ENCODE data around the gene PANK4. TPM values are rescaled to one million over a fixed set of nuclear protein-coding genes. Genes with fewer than 3 reads are reported as not detected.
"Not testable (repeated sequence)": the region's sequence is repeated elsewhere in the genome, so short reads cannot be mapped to it uniquely, and the experiment has no call there.

Gene PANK4
- total RNA-seq (2014; rRNA removed; shearing (Covaris generic)), result 32.9 and 45.4 TPM in 2 replicates

GRCh38 chr1:2525920-2526823 lies at the start of gene PANK4:
PANK4 (minus strand) TSS chr1:2526596; CDS start chr1:2526587, 9 bp downstream.
- in situ Hi-C loops (cut with HindIII; ENCODE audit: low sequenced_read_pairs), result no loop called here
- peak; percentile 92 for DNase-seq (ENCODE audit: low spot score)

DNA sequence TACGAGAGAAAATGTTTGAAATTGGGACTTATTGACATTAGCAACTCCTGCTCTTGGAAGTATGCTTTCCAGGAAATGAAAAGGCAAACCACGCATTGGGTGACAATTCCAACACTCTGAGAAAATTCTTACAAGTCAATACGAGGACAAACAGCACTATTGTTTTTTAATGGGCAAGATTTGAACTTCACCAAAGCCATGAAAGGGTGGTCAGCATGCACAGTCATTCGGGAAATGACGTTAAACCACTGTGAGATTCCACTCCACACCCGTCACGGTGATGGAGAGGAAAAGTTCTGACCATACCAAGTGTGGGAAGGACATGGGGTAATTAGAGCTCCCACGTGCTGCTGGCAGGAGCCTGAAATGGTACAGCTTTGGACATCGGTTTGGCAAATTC lies 48.0 kb upstream of the PANK4 start:
- in situ Hi-C loops (cut with HindIII; ENCODE audit: low sequenced_read_pairs), result no loop called here

GRCh38 chr1:2573250-2573920 lies 47.0 kb upstream of the PANK4 start:
- DNase-seq (ENCODE audit: low spot score), result no peak
- in situ Hi-C loops (cut with HindIII; ENCODE audit: low sequenced_read_pairs), result no loop called here

More for the DNA sequence above, 48.0 kb upstream of the PANK4 start:
- DNase-seq (ENCODE audit: low spot score), result no peak

GRCh38 chr1:2571348-2571747 lies 45.0 kb upstream of the PANK4 start:
- in situ Hi-C loops (cut with HindIII; ENCODE audit: low sequenced_read_pairs), result no loop called here
- no peak for DNase-seq (ENCODE audit: low spot score)

- DNase-seq (ENCODE audit: low spot score), result peak; percentile 39
- in situ Hi-C loops (cut with HindIII; ENCODE audit: low sequenced_read_pairs), result no loop called here
Observed at GRCh38 chr1:2570332-2570731, 43.9 kb upstream of the PANK4 start.

GRCh38 chr1:2569703-2570102 lies 43.3 kb upstream of the PANK4 start:
- DNase-seq (ENCODE audit: low spot score); in situ Hi-C loops (cut with HindIII; ENCODE audit: low sequenced_read_pairs): not testable (repeated sequence)

GRCh38 chr1:2569060-2569459 lies 42.7 kb upstream of the PANK4 start:
- DNase-seq (ENCODE audit: low spot score), result no peak
- in situ Hi-C loops (cut with HindIII; ENCODE audit: low sequenced_read_pairs), result no loop called here

GRCh38 chr1:2568187-2568816 lies 41.9 kb upstream of the PANK4 start:
- DNase-seq (ENCODE audit: low spot score); in situ Hi-C loops (cut with HindIII; ENCODE audit: low sequenced_read_pairs): not testable (repeated sequence)

DNA sequence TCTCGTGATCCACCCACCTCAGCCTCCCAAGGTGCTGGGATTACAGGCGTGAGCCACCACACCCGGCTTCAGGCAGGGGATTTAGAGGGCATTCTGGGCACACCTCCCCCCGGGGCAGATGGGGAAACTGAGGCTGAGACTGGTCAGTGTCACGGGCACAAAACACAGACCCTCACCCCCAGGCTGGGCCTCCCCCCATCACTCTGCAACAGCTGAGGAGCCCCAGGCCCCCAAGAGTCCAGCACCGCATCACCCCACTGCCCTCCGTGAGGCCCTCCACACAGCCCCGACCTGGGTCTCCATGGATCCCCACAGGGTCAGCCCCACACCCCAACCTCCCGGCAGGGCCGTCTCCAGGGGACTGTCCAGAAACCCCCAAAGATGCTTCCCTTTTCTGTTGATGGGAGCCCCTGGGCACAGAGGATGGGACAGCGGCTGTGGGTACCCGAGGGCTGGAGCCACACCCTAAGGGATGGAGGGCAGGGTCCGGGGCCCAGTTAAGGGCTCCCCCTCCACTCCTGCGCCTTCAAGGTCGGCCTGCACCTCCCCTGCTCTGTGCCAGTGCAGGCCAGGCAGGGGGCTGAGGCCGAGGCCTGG lies 40.8 kb upstream of the PANK4 start:
- DNase-seq (ENCODE audit: low spot score), result no peak
- in situ Hi-C loops (cut with HindIII; ENCODE audit: low sequenced_read_pairs), result no loop called here

GRCh38 chr1:2566101-2567045 lies 40.0 kb upstream of the PANK4 start:
- in situ Hi-C loops (cut with HindIII; ENCODE audit: low sequenced_read_pairs), result no loop called here
- no peak for DNase-seq (ENCODE audit: low spot score)

DNA sequence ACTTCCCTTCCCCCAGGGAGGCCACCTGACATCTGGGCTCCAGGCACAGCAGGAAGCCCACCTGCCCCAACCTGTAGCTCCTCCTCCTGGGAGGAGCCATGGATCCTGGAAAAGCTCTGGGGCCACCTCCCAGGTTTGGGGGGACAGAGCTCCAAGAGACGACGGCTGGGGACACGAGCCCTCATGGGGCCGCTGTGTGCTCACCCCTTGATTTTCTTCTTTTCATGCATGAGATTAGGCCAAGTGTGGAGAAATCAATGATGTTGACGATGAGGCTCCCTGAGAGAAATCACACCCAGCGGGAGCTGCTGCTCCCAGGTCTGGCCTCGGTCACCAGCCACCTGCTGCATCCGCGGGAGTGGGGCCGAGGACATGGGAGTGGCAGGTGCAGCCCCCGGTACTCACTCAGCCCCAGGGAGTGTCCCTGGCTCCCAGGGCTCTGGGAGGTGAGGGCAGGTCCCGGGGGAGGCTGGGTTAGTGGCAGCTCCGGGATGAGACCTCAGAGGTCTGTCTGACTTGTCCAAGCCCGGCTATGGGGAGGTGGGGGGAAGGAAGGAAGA lies 38.5 kb upstream of the PANK4 start:
- DNase-seq (ENCODE audit: low spot score), result no peak
- in situ Hi-C loops (cut with HindIII; ENCODE audit: low sequenced_read_pairs), result no loop called here

- in situ Hi-C loops (cut with HindIII; ENCODE audit: low sequenced_read_pairs), result no loop called here
- no peak for DNase-seq (ENCODE audit: low spot score)
Observed at GRCh38 chr1:2564006-2564814, 37.8 kb upstream of the PANK4 start.

DNA sequence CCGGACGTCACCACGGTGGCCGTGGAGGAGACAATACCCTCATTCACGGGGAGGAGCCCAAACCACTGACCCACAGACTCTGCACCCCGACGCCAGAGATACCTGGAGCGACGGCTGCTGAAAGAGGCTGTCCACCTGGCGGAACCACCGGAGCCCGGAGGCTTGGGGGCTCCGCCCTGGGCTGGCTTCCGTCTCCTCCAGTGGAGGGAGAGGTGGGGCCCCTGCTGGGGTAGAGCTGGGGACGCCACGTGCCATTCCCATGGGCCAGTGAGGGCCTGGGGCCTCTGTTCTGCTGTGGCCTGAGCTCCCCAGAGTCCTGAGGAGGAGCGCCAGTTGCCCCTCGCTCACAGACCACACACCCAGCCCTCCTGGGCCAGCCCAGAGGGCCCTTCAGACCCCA lies 36.8 kb upstream of the PANK4 start:
- in situ Hi-C loops (cut with HindIII; ENCODE audit: low sequenced_read_pairs), result no loop called here
- no peak for DNase-seq (ENCODE audit: low spot score)

DNA sequence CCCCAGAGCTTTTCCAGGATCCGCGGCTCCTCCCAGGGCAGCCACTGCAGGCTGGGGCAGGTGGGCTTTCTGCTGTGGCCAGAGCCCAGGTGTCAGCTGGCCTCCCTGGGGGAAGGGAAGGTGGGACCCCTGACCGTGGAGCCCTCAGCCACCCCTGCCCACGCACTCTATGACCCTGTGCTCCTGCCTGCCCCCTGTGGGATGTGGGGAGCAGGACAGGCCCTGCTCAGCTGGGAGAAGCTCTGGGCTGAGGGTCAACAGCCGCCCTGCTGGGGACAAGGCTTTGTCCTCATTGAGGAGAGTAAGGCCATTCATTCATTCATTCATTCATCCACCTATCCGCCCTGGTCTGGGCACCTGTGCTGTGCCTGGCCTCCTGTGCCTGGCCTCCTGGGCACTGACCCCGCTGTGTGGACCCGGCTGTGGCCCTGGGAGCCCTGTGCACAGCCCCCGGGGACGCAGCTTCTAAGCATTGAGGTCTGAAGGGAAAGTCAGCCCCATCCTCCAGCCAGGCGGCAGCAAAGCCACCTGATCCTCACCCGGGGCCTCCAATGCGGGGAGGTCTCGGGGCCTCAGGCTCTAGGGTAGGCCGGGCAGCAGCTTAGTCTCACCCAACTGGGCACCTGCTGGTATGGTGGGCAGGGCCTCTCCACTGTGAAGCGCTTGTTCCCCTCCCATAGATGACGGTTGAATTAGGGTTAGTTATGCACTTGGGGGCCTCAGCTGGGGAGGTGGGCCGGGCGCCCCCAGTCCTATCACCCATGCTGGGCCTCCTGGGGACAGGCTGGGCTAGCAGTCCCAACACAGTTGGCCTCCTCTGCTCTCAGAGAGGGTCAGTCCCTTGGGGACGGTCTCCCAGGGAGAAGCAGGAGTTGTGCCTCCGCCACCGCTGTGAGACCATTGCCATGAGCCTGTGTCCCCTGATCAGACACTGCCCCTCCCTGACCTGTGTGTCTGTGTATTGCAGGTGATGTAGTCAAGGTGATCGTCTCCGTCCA lies 35.8 kb upstream of the PANK4 start:
- no peak for DNase-seq (ENCODE audit: low spot score)
- in situ Hi-C loops (cut with HindIII; ENCODE audit: low sequenced_read_pairs), result no loop called here

DNA sequence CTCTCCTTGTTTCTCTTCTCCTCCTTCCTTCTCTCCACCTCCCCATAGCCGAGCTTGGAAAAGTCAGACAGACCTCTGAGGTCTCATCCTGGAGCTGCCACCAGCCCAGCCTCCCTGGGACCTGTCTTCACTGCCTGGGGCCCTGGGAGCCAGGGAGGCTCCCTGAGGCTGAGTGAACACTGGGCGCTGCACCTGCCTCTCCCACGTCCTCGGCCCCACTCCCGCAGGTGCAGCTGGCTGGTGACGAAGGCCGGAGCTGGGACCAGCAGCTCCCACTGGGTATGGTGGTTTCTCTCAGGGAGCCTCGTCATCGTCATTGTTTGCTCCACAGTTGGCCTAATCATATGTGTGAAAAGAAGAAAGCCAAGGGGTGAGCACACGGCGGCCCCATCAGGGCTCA lies 35.0 kb upstream of the PANK4 start:
- in situ Hi-C loops (cut with HindIII; ENCODE audit: low sequenced_read_pairs), result no loop called here

DNA sequence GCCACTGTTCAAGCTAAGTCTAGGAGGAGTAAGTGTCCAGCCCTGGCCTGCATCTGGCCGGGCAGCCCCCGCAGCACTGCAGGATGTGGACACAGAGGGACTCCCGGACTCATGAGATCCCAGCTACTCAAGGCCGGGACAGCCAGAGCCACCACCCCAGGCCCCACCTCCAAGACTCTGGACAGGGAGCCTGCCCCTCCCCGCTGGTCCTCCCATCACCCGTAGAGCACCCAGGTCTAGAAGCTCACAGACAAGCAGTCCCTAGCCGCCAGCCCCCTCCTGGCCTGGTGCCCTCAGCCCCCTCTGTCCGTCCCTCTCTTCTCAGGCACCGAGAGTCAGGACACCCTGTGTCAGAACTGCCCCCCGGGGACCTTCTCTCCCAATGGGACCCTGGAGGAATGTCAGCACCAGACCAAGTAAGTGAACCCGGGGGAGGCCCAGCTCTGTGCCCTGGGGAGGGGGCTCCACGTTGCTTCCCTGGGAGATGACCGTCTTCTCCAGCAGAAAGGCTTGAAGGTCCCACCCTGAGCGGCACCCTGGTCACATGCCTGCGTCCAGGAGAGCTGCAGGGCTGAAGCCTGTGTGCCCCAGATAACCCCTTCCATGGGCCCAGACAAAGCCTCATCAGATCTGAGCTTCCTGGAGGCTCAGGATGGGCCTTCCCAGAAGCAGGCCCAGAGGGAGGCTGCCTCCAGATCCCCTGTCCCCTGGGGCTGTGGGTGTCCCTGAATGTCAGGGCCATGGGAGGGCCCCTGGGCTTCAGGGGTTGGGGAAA lies 34.1 kb upstream of the PANK4 start:
- no peak for DNase-seq (ENCODE audit: low spot score)
- in situ Hi-C loops (cut with HindIII; ENCODE audit: low sequenced_read_pairs), result no loop called here

More for the DNA sequence above, 35.0 kb upstream of the PANK4 start:
- no peak for DNase-seq (ENCODE audit: low spot score)
